Skeletal muscle cell (primary cell): ENCODE data around the gene SLC4A9.

Experiments used
- DNase-seq: peaks from one replicate; pipeline ENCODE4 v3.0.0-alpha.2; 2010; ENCODE audit warnings: low read depth
- H3K4me3 ChIP-seq: 2 replicates; pipeline ENCODE4 v1.5.1; 2011; ENCODE audit warnings: low read depth, mild to moderate bottlenecking, control low read depth, low read length, moderate library complexity

SLC4A9 gene, protein sequence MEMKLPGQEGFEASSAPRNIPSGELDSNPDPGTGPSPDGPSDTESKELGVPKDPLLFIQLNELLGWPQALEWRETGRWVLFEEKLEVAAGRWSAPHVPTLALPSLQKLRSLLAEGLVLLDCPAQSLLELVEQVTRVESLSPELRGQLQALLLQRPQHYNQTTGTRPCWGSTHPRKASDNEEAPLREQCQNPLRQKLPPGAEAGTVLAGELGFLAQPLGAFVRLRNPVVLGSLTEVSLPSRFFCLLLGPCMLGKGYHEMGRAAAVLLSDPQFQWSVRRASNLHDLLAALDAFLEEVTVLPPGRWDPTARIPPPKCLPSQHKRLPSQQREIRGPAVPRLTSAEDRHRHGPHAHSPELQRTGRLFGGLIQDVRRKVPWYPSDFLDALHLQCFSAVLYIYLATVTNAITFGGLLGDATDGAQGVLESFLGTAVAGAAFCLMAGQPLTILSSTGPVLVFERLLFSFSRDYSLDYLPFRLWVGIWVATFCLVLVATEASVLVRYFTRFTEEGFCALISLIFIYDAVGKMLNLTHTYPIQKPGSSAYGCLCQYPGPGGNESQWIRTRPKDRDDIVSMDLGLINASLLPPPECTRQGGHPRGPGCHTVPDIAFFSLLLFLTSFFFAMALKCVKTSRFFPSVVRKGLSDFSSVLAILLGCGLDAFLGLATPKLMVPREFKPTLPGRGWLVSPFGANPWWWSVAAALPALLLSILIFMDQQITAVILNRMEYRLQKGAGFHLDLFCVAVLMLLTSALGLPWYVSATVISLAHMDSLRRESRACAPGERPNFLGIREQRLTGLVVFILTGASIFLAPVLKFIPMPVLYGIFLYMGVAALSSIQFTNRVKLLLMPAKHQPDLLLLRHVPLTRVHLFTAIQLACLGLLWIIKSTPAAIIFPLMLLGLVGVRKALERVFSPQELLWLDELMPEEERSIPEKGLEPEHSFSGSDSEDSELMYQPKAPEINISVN

DNA sequence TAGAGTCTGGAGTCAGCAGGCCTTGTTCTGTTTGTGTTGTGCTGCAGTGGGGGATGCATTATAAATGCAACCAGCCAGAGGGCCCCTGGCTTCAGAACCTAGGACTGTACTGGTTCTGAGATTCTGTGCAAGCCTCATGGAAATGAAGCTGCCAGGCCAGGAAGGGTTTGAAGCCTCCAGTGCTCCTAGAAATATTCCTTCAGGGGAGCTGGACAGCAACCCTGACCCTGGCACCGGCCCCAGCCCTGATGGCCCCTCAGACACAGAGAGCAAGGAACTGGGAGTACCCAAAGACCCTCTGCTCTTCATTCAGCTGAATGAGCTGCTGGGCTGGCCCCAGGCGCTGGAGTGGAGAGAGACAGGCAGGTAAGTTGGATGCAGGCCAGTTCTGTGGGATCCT lies at the start of gene SLC4A9:
SLC4A9 (plus strand) TSS at position 94 of the 400 bp plus-strand sequence; CDS start at position 137, 43 bp downstream.
- H3K4me3 ChIP-seq: no peak within 1 kb of the TSS

DNA sequence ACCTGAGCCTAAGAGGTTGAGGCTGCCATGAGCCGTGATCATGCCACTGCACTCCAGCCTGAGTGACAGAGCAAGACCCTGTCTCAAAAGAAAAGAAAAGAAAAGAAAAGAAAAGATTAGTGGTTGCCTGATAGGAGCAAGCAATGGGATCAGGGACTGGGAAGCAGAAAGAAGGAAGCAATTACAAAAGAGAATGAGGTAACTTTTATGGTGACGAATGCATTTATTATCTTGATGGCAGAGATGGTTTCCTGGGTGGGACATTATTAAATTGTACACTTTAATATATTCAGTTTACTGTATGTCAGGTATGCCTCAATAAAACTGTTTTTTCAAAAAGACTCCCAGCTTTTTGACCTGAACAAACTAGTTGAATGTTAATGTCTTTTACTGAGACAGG lies 49.6 kb upstream of the SLC4A9 start:
- no peak overlapping the region for H3K4me3 ChIP-seq
- DNase-seq: no peak

More for the DNA sequence above, at the start of gene SLC4A9:
- DNase-seq: no peak

DNA sequence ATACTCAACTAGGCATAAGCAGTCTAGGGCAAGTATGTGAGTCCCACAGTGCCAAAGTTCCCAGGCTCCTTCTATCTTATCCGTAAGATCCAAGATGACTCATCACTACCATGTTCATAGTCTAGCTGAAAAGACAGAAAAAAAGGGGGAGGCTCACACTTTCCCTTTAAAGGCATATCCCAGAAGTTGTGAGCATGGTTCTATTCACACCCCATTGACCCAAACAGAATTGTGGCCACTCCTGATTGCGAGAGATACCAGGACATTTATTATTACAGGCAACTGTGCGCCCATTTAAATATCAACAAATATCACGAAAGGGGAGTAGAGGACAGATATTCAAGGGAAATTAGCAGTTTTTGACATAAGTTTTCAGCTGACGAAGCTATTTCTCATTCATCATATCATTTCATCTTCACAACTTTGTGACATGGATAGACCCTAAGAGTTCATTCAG lies 49.0 kb upstream of the SLC4A9 start:
- peak; percentile 76 for DNase-seq

DNA sequence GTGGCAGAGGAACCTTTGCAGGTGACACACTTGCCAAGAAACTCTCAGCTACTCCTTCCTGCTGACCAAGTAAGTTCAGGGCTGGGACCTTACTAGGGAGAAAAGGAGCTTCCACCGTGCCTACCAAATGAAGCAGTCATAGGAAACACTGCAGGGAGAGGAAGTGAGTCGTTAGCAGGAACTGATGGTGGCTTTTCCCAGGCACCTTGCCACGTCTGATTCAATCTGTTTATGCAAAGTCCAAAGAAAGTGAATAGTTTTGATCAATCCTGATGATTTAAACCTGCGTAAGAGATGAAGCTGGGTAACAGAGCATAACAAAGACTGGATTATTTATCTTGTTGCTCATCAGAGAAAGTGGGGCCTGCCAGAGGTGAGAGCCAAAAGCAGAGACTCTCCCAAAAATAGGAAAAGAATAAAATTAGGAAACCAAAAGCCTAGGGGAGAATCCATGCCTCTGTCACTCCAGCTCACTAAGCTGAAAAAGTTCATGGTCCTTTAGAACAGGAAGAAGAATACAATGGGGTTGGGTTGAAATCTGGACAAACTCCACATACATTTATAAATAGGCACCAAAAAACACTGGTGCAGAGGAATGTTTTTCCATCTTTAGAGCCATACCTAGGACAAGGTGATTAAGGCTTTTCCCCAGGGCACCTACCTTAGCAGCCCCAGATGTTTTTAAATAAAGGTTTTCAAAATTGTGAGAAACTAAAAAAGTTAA lies 47.8 kb upstream of the SLC4A9 start:
- peak; percentile 90 for DNase-seq
- H3K4me3 ChIP-seq: no peak overlapping the region

More for the DNA sequence above, 49.0 kb upstream of the SLC4A9 start:
- no peak overlapping the region for H3K4me3 ChIP-seq

DNA sequence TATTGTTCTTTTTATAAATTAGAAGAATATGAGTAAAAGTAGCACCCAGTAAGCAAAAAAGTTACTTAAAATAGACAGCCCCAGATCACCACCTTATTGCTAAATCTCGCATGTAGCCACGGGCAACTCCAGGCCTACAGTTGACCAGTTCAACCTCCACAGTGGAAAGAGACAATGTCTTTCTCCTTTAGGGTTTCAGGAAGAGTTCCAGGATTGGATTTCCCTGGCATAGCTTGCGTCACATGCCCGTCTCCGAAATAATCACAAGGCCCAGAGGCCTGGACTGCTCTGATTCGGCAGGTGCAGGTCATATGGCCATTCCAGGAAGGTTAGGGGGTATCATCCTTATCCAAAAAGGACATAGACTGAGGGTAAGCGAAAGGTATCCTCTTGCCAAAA lies 47.2 kb upstream of the SLC4A9 start:
- no peak for DNase-seq
- H3K4me3 ChIP-seq: no peak overlapping the region

DNA sequence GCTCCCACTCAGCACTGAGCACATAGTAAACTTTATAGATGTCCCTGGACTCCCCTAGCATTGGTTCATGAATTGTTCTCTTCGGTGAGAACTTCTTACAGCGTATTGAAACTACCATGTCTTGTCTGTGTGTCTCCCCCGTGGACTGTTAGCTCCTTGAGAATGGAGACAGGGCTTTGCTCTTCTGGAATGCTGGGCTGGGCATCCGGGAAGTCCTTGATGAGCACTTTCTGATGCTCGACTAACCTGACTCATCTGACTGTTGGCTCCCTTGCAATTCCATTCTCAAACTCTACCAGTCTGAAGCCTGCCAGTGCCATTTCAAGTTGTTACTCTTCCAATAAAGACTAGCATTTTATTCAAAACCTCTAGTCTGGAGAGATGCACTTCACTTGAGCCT lies 42.1 kb upstream of the SLC4A9 start:
- H3K4me3 ChIP-seq: no peak overlapping the region
- DNase-seq: no peak

DNA sequence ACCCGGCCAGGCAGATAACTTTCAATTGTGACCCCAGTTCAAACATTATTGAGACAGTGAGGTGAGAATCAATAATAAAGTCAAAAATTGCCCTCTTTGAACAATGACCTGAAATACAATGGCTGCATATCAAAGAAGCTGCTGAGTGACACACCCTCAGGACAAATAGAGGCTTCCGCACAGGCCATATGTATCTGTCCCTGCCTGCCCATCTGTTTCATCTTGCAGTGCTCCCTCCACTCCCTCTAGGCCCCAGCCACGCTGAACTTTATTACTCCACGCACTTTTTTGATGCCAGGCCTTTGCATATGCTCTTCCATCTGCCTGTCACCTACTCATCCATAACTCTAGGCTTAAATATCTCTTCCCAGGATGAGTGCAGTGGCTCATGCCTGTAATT lies 41.2 kb upstream of the SLC4A9 start:
- H3K4me3 ChIP-seq: no peak overlapping the region
- no peak for DNase-seq

DNA sequence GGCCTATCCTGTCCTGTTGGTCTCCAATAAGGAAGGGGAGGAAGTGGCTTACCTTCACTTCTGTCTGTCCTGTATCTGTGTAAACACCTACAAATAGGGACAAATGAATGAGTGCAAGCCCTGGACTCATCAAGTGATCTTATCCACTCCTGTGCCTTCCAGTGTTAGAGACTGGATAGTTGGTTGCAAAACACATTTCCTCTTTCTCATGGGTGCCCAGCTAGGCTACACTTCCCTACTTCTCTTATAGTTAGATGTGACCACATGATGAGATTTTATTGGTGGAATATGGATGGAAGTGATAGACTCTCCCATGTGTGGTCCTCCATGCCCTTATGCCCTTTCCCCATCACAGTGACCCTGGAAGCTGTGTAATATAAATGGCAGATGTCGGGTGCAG lies 40.2 kb upstream of the SLC4A9 start:
- no peak overlapping the region for H3K4me3 ChIP-seq
- no peak for DNase-seq

DNA sequence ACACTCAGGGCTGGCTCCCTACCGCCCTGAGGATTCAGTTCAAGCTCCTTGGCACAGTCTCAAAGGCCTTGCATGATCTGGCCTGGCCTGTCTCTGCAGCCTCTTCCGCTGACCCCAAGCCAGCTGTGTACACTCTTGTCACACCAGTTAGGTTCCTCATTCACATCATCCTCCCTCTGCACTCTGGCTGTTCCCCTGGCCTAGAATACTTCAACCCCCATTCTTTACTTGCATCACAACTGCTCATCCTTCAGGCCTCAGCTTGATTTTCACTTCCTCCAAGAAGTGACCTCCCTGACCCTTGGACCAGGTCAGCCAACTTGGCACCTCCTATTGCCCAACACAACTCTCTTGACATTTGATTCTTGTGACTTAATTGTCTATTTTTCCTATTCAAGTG lies 38.2 kb upstream of the SLC4A9 start:
- no peak overlapping the region for H3K4me3 ChIP-seq
- no peak for DNase-seq

DNA sequence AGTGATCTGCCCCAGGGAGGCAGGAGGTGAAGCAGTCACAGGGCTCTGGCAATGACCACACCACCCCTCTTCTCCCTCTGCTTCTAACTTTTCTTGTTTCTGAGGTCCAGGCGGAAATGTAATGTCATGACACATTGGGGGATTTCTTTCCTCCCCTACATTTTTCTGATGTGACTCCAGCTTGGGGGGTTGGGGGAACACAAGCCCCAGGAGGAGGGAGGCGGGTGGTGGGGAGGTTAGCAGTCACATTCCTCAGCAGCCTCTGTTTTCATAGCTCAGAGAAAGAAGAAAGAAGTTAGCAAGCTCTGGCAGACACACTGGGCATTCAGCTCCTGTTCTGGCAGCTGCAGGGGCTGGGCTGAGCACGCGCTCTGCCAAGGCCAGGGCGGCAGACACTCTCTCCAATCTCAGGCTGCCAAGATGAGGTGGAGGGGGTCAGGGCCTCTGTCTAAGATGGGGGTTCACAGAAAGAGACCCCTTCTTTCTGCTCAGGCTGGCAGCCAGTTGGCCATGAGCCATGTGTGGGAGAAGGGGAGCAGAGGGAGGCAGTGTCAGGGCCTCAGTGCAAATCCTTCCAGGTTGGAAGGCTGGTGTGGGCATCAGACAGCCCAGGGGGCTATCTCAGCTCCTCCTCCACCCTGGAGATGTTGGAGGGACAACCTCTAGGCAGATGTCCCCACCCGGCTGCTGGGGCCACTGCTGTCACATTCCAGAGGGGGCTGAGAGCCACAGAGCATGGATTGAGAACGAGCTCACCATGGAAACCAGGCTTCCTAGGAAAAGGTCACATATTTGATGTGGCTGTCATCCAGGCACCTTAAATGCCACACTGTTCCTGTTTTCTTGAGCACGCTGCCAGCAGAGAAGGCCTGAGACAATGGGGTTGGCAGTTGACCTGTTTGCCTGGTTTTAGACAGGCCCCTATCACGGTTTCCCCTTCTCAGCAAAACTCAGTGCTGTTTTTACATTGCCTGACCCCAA lies 37.0 kb upstream of the SLC4A9 start:
- DNase-seq: peak; percentile 88
- no peak overlapping the region for H3K4me3 ChIP-seq

DNA sequence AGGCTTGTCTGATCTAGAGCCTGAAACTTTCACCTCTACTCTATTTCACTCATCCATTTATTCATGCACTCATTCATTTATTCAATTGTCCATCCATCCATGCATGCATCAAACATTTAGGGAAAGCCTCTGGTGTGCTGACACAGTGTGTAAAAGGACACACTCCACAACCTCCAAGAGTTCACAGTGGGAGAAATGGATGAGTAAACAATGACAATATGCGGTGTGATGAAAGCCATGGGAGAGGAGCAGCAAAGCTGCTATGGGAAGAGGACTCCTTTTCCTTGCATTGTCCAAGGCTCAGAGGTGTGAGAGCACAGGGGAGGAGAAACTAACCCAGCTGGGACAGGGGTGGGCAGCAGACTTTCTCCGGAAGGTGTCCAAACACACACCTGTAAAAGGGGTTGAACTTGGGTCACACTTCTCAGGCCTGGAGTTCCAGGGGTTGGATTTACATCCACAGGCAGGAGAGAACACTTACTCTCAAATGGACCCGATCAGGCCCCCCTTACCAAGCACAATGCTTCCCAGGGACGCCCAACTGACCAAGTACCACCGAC lies 35.9 kb upstream of the SLC4A9 start:
- no peak for DNase-seq
- no peak overlapping the region for H3K4me3 ChIP-seq

DNA sequence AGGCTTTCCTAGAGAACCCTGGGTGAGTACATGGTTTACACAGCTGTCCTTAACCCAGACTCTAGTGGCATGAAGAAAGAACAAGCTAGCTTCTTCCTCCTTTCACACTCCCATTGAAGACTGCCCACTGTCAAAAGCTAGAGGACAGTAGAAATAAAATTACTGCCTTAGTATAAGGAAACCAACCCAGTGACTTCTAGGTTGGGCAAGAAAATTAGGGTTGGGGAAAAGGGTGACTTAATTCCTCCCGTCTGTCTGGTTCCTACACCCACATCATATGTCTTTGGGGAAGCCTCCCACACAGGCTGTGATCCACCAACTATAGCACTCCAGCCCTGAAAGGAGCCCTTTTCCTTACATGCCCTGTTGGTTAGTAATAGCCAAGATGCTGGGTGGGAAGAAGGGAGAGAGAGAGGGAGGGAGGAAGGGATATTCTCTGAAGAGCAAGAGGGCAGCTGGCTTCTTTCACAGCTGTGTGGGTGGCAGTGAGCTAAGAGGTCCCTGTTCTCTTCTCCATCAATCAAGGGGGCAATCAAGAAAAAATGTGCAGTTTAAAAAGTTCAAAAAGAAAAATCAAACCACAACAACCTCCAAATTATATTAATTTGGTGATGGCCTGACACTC lies 35.3 kb upstream of the SLC4A9 start:
- peak; percentile 85 for DNase-seq
- no peak overlapping the region for H3K4me3 ChIP-seq

DNA sequence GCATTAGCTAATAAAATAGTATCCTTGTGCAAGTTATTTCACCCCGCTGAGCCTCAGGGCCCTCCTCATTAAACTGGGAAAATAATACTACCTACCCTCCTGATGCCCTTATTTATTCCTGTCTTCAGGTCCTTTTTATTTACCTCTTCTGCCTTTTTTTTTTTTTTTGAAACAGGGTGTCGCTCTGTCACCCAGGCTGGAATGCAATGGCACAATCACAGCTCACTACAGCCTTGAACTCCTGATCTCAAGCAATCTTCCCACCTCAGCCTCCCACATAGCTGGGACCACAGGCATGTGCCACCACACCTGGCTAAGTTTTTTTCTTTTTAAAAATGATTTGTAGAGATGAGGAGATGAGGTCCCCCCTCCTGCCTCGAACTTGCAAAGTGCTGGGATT lies 34.5 kb upstream of the SLC4A9 start:
- DNase-seq: no peak
- H3K4me3 ChIP-seq: no peak overlapping the region

DNA sequence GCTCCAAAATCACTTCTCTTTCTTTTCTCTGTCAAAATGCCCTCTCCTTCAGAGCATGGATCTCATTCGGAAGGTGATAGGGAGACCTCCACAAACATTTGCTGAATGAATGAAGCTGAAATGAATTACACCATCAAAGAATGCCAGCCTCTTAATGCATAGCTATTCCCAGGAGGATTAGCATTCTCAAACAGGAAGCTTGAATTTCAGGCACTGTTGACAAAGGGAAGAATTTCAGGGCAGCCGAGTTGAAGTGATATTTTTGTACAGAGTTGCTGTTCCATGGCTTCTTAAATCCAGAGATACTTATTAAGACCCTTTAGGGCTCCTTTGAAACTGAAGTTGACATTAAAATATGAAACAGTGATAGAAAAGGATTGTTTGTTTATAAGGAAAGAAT lies 32.4 kb upstream of the SLC4A9 start:
- no peak for DNase-seq
- no peak overlapping the region for H3K4me3 ChIP-seq

DNA sequence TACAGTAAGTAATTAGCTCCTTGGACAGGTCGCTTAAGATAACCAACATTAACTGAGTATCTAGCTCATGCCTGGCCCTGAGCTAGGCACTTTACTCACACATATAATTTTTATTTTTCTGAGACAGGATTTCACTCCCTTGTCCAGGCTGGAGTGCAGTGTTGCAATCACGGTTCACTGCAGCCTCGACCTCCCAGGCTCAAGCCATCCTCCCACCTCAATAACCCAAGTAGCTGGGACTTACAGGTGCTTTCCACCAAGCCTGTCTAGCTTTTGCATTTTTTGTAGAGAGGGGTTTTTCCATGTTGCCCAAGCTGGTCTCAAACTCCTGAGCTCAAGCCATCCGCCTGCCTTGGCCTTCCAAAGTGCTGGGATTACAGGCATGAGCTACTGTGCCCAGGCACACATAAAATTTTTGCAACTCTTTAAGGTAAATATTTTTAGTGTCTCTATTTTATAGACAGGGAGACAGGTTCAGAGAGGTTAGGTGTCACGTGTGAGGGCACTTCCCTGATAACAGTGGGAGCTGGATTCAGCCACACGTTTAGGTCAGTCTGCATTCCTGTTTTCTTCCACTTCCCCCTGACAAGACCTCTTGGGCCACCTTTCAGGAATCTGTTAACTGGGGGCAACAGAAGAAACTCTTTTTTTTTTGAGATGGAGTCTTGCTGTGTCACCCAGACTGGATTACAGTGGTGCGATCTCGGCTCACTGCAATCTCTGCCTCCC lies 31.8 kb upstream of the SLC4A9 start:
- no peak overlapping the region for H3K4me3 ChIP-seq
- DNase-seq: no peak

DNA sequence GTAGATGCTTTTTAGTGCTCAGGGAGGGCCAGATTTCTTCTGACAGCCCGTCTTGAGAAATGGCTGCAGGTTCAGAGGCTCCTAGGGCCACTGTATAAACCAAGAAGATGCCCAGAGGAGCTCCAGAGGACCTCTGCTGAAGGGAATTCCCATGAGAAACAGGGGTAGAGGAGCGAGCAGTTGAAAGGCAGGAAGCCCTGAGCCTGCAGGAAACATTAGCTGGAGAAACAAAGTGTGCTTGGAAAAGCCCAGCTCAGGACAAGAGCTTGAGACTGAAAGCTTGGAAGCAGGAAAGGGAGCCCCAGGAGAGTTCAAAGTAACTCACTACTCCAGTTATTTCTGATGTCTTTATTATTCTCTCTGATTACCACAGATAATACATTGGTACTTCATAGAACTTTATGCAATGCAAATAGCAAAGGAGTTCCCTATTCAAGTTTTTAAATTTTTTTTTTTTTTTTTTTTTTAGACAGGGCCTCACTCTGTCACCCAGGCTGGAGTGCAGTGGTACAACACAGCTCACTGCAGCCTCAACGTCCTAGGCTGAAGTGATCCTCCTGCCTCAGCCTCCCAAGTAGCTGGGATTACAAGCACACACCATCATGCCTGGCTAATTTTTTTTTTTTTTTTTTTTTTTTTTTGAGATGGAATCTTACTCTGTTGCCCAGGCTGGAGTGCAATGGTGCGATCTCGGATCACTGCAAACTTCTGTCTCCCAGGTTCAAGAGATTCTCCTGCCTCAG lies 30.1 kb upstream of the SLC4A9 start:
- H3K4me3 ChIP-seq: no peak overlapping the region
- no peak for DNase-seq

DNA sequence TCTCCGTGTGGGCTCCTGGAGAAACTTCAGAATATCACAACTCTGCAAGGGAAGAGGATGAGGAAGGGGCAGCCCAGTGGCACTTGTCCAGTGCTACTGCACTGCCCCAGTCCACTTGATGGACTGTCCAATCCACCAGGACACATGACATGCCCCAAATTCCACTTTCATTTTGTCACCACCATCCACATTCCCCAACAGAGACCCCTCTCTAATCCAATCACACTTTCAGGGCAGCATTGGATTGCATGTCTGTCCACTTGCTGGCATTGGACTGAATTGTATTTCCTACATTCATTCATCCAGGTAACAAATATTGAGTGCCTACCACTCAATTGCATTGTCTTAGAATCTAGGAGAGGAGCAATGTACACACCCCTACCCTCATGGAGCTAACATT lies 28.4 kb upstream of the SLC4A9 start:
- no peak overlapping the region for H3K4me3 ChIP-seq

More for the DNA sequence above, 28.4 kb upstream of the SLC4A9 start:
- no peak for DNase-seq
